Effector CD8-positive, alpha-beta T cell (primary cell): Measurements from ENCODE around the gene GRIA3.

Experiments
- DNase-seq: peaks from one replicate; lab custom pipeline; 2025; lab: John Stamatoyannopoulos, UW
- total RNA-seq, 4 experiments: gene quantifications; one replicate each; lab custom pipeline; 2026; lab: John Stamatoyannopoulos, UW

Gene GRIA3
- total RNA-seq, result 0 to 0.35 (median 0) reads per million in 4 experiments

DNA sequence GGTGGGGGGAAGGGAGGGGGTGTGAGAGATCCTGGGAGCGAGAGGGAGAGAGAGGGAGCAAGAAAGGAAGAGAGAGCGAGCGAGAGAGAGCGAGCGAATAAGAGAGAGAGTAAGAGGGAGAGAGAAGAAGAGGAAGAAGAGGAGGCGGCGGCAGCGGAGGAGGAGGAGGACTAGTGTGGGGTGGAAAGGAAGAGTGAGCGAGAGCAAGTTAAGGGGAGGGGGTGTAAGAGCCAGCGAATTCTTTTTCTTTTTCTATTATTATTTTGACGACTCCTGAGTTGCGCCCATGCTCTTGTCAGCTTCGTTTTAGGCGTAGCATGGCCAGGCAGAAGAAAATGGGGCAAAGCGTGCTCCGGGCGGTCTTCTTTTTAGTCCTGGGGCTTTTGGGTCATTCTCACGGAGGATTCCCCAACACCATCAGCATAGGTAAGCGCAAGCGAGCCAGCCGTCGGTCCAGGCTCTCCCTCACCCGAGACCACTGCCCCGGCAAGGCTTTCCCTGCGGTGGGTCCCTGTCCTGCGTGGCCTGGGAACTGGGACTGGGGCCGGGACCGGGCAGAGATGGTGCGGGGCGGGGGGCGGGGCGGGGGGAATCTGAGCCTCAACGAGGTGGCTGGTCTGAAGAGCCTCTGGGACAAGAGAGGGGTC lies at the start of gene GRIA3:
Gene GRIA3, plus strand, starts transcription at position 60 of the 647 bp plus-strand sequence. Its CDS starts 258 bp downstream, at position 318.
- DNase-seq, result no peak

DNA sequence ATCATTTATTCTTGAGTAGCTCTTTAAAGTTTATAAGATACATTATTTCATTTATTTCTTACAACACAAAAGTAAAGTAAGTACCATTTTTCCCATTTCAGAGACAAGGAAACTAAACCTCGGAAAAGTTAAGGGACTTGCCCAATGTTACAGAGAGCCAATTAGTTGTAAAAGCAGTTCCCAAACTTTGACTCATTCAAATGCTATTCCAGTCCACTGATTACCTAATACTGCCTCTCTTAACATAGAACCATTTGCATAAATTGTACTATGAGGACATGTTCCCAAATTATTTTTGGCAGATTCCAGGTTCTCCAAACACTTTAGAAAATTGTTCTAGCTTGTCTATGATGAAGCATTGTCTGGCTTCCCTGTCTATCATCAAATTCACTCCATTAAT lies 45.6 kb upstream of the GRIA3 start:
- no peak for DNase-seq

DNA sequence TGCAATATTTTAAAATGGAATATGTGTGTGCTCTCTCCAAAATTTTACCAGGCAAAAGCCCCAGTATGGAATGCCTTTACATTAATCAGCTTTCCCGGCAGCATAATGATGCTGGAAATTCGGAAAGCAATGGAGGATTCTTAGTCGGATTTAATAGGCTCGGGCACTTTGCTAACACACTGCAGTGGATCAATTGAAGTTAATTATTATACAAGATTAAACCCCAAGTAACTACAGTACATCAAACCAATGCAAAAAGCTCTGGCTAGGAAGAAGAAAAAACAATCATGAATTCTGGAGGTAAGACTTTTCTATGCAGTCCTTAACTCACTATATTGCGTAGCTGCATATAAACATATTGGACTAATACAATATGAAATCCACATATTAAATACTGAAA lies 43.6 kb upstream of the GRIA3 start:
- no peak for DNase-seq

DNA sequence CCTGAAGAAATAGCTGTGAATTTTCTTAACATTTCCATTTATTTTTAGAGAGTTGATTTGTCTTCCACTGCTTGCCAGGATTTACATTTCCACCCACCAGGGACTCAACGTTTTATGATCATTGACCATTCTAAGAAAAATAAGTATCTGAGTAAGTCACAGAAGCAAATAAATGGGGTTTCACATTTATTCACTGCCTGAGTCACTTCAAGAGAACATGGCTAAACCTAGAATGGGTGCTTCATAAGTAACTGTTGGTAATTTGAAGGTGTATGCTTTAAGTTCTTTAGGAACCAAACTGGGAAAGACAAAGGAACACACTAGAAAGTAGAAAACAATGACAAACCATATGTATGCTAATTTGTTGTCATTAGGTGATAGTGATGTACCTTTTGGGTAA lies 43.2 kb upstream of the GRIA3 start:
- no peak for DNase-seq

DNA sequence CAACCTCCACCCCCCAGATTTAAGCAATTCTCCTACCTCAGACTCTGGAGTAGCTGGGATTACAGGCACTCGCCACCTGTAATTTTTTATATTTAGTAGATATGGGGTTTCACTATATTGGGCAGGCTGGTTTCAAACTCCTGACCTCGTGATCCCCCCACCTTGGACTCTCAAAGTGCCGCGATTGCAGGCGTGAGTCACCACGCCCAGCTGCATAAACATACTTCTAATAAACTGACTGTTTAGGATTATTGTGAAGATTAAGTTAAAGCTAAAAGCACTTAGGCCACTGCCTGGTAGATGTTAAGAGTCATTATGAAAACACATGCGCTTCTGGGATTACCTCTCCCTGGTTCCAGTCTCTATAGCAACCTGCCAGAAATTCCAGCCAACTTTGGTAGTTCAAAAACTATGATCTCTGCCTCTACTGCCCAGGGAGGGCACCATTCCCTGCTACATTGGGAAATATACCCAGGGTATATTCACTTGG lies 30.2 kb upstream of the GRIA3 start:
- DNase-seq, result no peak

DNA sequence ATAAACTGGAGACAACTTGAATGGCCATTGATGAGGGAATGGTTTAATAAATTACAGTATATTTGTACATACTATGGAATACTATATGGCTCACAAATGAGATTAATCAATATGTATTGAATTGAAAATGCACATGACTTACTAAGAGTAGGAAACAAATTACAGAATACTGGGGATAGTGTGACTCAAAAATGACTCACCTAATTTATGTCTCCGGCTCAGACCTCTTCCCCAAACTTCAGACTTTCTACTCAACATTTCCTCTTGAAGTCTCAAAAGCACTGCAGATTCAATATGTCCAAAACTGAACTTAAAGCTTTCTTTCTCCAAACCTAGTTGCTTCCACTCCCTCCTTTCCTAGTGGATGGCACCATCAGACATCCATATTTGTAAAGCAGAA lies 28.8 kb upstream of the GRIA3 start:
- no peak for DNase-seq

DNA sequence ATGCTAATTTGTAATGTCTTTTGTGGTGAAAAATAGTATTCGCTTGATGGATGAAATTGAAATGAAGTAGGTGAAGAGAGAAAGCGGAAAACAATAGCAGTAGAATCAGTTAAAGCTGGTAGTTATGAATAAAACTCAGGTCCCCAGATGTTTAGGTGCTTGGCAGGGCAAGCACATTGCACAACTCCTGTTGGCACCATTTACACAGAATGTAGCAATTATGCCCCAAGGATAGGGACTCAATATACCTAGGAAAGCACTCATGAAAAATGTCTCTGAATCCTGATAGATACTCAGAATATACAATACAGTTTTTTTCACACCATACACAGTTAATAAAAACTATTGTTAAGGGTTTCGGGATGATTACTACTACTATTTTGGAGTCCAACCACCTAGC lies 26.5 kb upstream of the GRIA3 start:
- no peak for DNase-seq

DNA sequence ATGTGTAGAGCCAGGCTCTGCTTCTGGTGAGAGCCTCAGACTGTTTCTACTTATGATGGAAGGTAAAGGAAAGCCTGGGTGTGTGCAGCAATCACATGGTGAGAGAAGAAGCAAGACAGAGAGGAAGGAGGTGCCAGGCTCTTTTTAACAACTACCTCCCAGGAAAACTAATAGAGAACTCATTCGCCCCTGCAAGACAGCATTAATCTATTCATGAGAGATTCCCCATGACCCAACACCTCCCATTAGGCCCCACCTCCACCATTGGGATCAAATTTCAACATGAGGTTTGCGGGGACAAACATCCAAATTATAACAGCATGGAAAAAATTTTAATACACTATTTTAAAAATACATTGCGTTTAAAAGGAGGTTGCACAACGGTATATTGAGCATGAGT lies 24.7 kb upstream of the GRIA3 start:
- no peak for DNase-seq

DNA sequence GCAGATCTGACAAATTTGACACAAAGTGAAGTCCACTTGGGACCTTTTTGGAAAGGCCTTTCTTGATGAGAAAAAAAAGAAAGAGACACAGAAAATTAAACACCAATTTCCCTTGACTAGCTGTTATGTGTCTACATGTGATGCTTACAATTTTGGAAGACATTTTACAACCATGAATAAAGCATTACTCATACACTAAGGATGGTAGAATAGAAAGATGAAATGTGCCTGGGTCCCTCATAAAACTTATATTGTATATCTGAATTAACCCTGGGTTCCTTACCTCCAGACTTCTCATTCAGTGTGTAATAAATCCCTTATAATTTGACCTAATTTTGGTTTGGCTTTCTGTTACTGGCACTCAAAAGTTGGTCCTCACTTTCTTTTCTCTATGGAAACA lies 16.5 kb upstream of the GRIA3 start:
- no peak for DNase-seq

DNA sequence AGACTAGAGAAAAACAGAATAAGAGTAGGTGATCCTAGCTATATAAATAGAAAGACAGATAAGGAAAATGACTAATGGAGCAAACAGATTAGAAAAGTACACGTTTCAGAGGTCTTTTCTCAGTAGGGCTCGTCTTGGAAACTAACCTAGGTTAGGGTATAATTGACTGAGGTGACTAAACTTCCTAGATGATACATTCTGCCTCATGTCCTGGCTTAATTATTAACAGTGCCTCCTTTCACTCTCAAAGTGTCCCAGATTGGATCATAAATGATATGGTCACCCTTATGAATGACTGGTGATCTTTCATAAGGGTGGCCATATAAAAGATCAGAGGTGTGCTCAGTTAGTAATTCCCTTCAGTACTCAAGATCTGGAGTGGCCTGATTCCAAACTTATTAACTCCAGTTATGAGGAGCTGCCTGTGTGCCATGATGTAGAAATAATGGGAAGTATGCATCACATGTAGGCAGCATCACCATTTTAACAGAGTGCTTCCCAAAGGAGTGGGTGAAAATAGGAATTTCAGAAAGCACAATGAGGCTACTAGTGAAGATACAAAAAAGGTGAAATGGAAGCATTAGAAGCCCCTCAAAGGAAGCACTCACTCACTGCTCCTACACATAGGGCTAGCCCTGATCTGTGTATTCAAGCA lies 14.7 kb upstream of the GRIA3 start:
- no peak for DNase-seq

DNA sequence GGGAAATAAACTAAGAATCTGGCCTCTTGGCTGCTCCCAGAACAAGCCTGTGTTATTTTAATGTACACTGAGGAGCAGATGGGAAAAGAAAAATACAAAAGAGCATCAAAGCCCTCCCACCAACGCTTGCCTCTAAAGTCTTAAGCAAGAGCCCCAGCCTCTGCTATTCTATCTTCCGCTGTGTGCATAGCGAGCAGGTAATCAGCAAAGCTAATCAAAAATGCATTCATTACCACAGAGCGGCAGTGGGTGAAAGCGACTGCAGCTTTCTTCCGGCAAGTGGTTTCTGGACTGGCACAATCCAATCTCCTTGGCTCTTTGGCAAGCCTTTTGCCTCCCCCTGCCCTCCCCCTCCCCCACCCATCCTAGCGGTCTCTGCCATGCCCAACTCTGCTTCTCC lies 13.5 kb upstream of the GRIA3 start:
- DNase-seq, result no peak

DNA sequence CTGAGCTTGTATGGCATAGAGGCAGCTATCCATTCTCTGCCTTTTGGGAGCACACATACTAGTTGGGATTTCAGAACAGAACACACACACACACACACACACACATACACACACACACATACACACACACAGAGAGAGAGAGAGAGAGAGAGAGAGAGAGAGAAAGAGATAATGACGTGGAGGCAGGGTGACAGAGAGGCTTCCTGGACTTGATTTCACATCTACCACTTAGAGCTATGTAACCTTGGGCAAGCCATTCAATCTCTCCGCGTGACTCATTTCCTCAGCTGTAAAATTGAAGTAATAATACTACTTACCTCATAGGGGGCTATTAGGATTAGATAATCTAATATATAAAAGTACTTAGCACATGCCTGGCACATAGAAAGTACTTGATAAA lies 12.3 kb upstream of the GRIA3 start:
- DNase-seq, result no peak

DNA sequence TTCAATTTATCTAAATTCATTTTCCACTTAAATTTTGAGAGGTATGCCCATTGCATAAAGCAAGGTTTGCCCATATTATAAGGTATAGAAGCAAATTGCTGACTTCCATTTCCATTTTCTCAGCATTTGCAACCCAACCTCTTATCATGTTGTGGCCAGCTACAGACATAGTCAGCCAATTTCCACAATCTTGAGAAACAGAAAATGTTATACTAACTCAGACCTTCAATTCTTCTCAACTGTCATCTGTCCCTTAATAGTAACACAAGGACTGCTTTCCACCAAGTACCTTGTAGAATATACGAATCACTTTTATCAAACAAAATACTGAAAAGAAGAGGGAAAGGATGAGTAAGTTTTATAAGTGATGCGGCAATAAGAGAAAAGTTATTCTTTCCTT lies 11.2 kb upstream of the GRIA3 start:
- no peak for DNase-seq

DNA sequence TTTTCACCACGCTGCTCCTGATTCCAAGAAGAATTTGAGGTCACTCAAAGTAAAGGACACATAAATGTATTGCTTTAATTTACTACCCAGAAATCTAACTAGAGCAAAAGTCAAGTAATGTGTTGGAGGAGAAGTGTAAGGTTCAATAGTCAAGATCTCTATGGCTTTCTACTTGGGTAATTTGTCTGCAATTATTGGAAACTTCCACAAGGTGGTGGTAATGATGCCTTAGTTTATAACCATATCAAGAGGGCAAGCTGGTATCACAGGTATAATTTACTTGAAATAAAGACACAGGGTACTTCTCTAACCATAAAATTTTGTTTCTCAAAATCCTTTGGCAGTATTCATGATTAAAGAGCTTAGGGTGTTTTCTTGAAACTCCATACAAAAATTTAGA lies 10.2 kb upstream of the GRIA3 start:
- DNase-seq, result no peak

DNA sequence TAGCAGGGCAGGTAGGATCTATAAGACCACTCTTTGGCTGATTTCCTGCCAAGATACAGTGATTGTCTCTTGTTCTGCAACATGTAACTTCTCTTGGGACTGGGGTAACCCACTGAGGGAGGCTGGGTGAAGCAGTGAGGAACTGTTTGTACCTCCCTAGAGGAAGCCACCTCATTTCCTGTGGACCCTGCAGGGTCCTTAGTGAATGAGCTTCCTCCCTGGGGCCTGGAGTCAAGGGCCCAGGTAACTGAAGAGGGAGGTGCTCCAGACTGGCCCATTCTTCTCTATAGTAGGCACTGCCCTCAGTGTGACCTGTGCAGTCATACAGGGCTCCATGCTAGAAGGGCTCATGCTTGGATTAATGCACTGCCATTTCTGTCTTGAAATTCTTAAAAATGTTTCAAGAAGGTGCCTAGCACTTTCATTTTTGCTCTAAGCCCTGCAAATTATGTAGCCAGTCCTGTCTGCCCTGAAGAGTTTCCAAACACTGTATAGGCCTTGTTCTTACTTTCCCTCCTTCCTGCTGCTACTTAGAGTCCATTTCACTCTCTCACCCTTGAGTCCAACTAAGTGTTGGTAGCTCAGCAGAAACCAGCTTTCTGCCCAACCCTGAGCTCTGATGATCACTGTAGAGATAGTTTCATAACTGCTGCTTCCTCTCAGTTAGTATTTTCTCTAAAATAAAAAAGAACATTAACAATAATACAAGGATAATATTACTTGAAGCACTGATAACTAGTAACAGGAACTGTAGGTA lies 8.5 kb upstream of the GRIA3 start:
- DNase-seq, result no peak

DNA sequence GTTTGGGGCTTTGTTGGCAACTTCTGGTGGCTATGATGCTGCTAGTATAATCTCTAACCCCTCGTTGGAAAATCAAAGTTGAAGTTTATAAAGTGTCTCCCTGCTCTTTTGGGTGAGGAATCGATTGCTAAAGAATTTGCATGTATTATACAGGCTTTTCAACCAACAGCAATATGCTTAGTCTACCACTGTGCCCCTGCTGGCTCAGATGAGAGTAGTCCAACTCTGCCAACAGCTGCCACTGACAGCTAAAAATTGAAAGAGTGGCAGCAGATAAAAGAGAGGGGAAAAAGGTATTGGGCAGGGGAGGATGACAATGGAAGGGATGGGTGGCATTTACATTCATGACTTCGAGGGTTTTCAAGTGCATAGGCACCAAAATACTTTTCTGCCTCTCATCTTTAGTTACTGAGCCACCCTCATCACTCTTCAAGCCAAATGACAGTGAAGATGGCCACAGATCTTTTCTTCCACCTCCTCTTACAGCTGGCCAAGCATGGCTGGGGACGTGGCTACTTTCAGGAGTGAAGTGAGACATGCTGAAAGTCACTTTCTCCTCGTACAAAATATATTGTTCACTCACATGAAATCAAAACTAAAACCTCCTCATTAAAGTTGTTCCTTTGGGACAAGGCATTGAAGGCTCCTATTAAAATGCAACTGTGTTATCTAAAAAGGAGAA lies 2.7 kb upstream of the GRIA3 start:
- no peak for DNase-seq

DNA sequence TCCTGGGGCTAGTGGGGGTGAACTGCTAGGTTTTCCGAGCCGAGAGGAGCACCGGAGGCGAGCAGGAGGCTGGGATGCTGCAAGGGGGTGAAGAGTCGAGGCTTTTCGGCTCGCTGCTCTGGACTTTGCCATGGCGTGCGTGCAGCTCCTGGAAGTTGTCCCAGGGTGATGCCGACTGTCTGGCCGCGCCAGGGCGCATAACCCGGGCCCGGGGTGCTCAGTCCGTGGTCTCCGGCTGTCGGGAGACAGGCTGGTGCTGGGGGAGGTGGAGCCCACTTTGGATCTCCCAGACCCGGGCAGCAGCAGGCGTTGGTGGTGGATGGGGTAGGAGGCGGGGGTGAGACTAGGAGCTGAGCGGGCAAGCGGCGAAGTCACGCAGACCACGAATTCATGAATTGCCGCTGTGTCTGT lies 793 bp downstream of the GRIA3 start:
- no peak for DNase-seq

DNA sequence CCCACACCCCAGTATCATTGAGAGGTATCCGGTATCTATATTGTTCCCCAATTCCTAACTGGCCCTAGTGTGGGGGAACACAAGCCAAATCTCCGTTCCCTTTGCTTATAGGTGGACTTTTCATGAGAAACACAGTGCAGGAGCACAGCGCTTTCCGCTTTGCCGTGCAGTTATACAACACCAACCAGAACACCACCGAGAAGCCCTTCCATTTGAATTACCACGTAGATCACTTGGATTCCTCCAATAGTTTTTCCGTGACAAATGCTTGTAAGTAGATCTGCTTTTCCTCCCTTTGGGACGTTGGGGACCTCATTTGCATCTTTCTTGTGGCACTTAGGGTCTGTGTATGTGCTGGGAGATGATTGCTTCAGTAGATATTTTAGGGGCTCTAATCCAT lies 1.6 kb downstream of the GRIA3 start:
- no peak for DNase-seq

DNA sequence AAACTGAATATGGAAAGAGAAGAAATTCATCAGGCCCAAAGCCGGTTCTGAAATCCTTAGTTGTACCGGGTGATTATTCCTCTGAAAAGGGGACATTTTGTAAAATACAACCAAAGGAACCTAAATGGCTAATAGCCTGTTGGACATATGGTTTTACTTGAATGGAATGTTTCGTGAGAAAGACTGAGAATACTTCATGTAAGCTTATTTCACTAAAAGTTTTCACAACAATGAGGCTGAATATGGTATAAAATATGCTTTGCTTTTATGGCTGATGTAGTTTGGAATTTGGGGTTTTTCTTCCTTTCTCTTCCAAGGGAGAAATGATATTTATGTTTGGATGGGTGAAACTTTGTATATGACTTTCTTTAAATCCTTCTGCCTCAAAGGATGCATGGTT lies 2.7 kb downstream of the GRIA3 start:
- no peak for DNase-seq

DNA sequence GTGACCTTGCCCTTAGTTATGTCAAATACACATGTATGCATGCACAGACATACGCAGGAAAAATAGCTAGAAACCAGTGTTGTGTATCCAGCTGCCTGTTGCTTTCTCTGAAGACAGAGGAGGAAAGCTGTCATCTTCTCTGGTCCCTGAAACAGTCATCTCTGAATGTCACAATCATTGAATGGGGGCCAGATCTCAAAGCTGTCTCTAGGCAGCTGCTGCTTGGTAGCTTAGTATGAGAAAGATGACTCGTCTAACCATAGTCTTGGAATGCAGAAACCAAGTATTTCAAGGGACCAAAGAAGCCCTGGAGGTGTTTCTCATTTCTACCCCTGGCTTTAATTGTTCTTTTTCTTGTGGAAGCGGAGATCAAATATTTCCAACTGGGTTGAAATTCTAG lies 4.0 kb downstream of the GRIA3 start:
- DNase-seq, result no peak

DNA sequence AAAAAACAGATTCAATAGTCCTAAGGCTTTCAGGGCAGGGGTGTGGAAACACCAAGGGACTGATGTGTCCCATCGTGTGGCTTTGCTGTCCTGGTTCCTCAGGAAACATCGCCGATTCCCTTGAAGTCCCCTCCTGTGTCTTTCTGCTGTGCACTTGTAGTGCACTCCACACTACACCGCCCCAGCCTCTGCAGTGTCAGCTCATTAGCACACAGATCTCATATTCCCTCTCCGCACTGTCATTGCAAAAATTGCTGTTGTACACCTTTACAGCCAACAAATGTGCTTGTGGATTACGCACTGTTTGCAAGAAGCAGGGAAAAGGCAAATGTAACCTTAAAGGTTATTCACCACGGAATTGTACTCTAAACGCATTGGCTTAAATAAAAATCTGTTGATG lies 5.3 kb downstream of the GRIA3 start:
- no peak for DNase-seq

DNA sequence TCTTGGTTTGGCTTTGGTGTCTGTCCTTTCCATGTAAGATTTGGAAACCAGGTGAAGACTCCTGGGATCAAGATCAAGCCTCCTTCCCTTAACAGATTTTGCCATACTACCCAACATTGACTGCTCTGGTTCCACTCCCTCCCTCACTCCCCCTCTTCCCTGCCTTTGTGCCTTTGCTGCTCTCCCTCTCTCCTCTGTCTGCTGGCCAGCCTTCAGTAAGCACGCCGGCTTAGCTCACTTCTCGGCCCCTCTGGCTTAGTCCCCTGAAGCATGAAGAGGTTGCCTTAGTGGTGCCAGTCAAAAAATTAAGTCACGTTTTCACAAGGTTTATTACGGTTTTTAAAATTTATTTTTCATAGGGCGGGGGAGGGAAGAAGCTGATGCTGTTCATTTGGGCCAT lies 6.0 kb downstream of the GRIA3 start:
- DNase-seq, result no peak

DNA sequence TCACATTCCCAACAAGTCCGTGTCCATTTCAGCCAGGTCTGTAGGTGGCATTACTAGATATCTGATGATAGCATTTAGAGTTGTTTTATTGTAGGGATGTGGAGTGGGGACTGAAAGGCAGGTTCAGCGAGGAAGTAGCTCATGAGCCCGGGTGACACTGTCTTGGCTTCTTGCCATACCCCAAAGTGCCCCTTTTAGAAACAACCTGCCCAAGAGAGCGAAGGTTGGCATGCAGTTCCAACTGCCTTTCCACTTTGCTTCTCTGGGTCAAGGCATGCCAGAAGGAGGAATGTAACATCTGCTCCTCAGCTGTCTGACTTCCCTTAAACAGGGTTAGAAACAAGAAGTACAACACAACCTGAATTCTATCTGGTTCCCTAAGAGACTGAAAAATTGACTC lies 9.0 kb downstream of the GRIA3 start:
- no peak for DNase-seq
